ENCODE results near the gene MSANTD1. TPM values are rescaled to one million over a fixed set of nuclear protein-coding genes. Genes with fewer than 3 reads are reported as not detected.

The MSANTD1 gene
- total RNA-seq, 1 experiment from 2014 or later = 0.77 TPM

- no peaks in the 10 kb centered on the region for H4K20me1 ChIP-seq (ENCODE audit: low read length)
- ChIA-PET POLR2A (ENCODE audit: unreplicated experiment) (no interaction called here), CTCF (no interaction called here)
- no peak for ATAC-seq
- no peak overlapping the region for H3K9ac ChIP-seq (ENCODE audit: low read length)
- no peak for DNase-seq
- no peak overlapping the region for H3K4me2 ChIP-seq (ENCODE audit: low read length)
- no TSS peak for BruUV-seq (replicated peaks)
- no peaks in the 10 kb centered on the region for H3K79me2 ChIP-seq (ENCODE audit: low read length)
- no peaks in the 10 kb centered on the region for H3K27me3 ChIP-seq (ENCODE audit: low read length)
- no peaks in the 10 kb centered on the region for H3K9me3 ChIP-seq (ENCODE audit: low read length)
- H3K9me2 ChIP-seq (replicated peaks; ENCODE audit: low read length) = no peaks in the 10 kb centered on the region
- intact Hi-C loops (cut with micrococcal nuclease) = no loop called here
- no peaks in the 10 kb centered on the region for H3K36me3 ChIP-seq (ENCODE audit: low read depth, low read length)
- no peaks in the 10 kb centered on the region for H3F3A ChIP-seq (ENCODE audit: low read length, unreplicated experiment)
- TF ChIP-seq CTCF (conservative IDR thresholded peaks at IDR 0.05; ENCODE audit: low read depth, low read length) = no peak
- no peaks in the 10 kb centered on the region for H3K4me1 ChIP-seq (ENCODE audit: insufficient read depth, low read length)
- H2AFZ ChIP-seq (ENCODE audit: low read length) = no peak overlapping the region
- no peak overlapping the region for H3K27ac ChIP-seq (ENCODE audit: low read length)
- H3K4me3 ChIP-seq (ENCODE audit: low read length) = no peak overlapping the region
Measured at GRCh38 chr4:3221996-3222395, 27.0 kb upstream of the MSANTD1 start.

GRCh38 chr4:3223346-3223745 is 25.6 kb upstream of the MSANTD1 start:
- Histone ChIP-seq H2AFZ (ENCODE audit: low read length) (no peak overlapping the region), H3K27ac (ENCODE audit: low read length) (no peak overlapping the region), H4K20me1 (ENCODE audit: low read length) (no peaks in the 10 kb centered on the region), H3K4me1 (ENCODE audit: insufficient read depth, low read length) (no peaks in the 10 kb centered on the region), H3K9me2 (replicated peaks; ENCODE audit: low read length) (no peaks in the 10 kb centered on the region), H3K36me3 (ENCODE audit: low read depth, low read length) (no peaks in the 10 kb centered on the region), H3K9ac (ENCODE audit: low read length) (no peak overlapping the region), H3F3A (ENCODE audit: low read length, unreplicated experiment) (no peaks in the 10 kb centered on the region), H3K4me3 (ENCODE audit: low read length) (no peak overlapping the region), H3K4me2 (ENCODE audit: low read length) (no peak overlapping the region), H3K27me3 (ENCODE audit: low read length) (no peaks in the 10 kb centered on the region), H3K9me3 (ENCODE audit: low read length) (no peaks in the 10 kb centered on the region), H3K79me2 (ENCODE audit: low read length) (no peaks in the 10 kb centered on the region)
- TF ChIP-seq EZH2 (IDR thresholded peaks at IDR 0.05; ENCODE audit: low read length, unreplicated experiment) = no peak
- TF ChIP-seq EZH2phosphoT487 (IDR thresholded peaks at IDR 0.05; ENCODE audit: borderline replicate concordance, low read length) = no peak
- TF ChIP-seq CTCF (conservative IDR thresholded peaks at IDR 0.05; ENCODE audit: low read depth, low read length) = no peak
- intact Hi-C loops (cut with micrococcal nuclease) = no loop called here
- DNase-seq (no peak), ATAC-seq (no peak)
- CTCF ChIA-PET = no interaction called here
- no TSS peak for BruUV-seq (replicated peaks)
- POLR2A ChIA-PET (ENCODE audit: unreplicated experiment) = no interaction called here

GRCh38 chr4:3223956-3224748 is 24.8 kb upstream of the MSANTD1 start:
- no TSS peak for BruUV-seq (replicated peaks)
- ATAC-seq = no peak
- ChIA-PET CTCF (no interaction called here), POLR2A (ENCODE audit: unreplicated experiment) (no interaction called here)
- TF ChIP-seq EZH2phosphoT487 (IDR thresholded peaks at IDR 0.05; ENCODE audit: borderline replicate concordance, low read length) (no peak), EZH2 (IDR thresholded peaks at IDR 0.05; ENCODE audit: low read length, unreplicated experiment) (no peak), CTCF (conservative IDR thresholded peaks at IDR 0.05; ENCODE audit: low read depth, low read length) (no peak)
- no peak overlapping the region for H3K27ac ChIP-seq (ENCODE audit: low read length)
- no peak for DNase-seq
- no peaks in the 10 kb centered on the region for H3K4me1 ChIP-seq (ENCODE audit: insufficient read depth, low read length)
- no peaks in the 10 kb centered on the region for H4K20me1 ChIP-seq (ENCODE audit: low read length)
- H3K9me3 ChIP-seq (ENCODE audit: low read length) = no peaks in the 10 kb centered on the region
- no peak overlapping the region for H2AFZ ChIP-seq (ENCODE audit: low read length)
- H3K9me2 ChIP-seq (replicated peaks; ENCODE audit: low read length) = no peaks in the 10 kb centered on the region
- H3K4me2 ChIP-seq (ENCODE audit: low read length) = no peak overlapping the region
- no peaks in the 10 kb centered on the region for H3K79me2 ChIP-seq (ENCODE audit: low read length)
- H3K9ac ChIP-seq (ENCODE audit: low read length) = no peak overlapping the region
- no peak overlapping the region for H3K4me3 ChIP-seq (ENCODE audit: low read length)
- intact Hi-C loops (cut with micrococcal nuclease) = no loop called here
- H3K27me3 ChIP-seq (ENCODE audit: low read length) = no peaks in the 10 kb centered on the region
- no peaks in the 10 kb centered on the region for H3F3A ChIP-seq (ENCODE audit: low read length, unreplicated experiment)
- peaks cover 3% of the 10 kb centered on the region for H3K36me3 ChIP-seq (ENCODE audit: low read depth, low read length)

Measured in PC-3 (cell line).